HG03196 (cell line): ENCODE data around the gene CLSTN1.

Source experiments
- ATAC-seq: cut with Tn5 transposase; IDR thresholded peaks from one replicate; pipeline ENCODE4 v1.9.1; 2021; ENCODE audit not compliant: unreplicated experiment

Gene CLSTN1

GRCh38 chr1:9732123-9732971 lies 91.4 kb downstream of the CLSTN1 start:
- ATAC-seq = no peak

- no peak for ATAC-seq
Measured at GRCh38 chr1:9731561-9731960, 92.2 kb downstream of the CLSTN1 start.

- no peak for ATAC-seq
Measured at GRCh38 chr1:9731051-9731537, 92.7 kb downstream of the CLSTN1 start.

GRCh38 chr1:9730096-9730901 lies 93.5 kb downstream of the CLSTN1 start:
- ATAC-seq = no peak

GRCh38 chr1:9729523-9729922 lies 94.2 kb downstream of the CLSTN1 start:
- no peak for ATAC-seq

- ATAC-seq = no peak
Measured at GRCh38 chr1:9728451-9729295, 95.1 kb downstream of the CLSTN1 start.

- no peak for ATAC-seq
Measured at GRCh38 chr1:9726905-9727595, 96.7 kb downstream of the CLSTN1 start.

GRCh38 chr1:9726406-9726805 lies 97.4 kb downstream of the CLSTN1 start:
- ATAC-seq = no peak

GRCh38 chr1:9724706-9725476 lies 98.9 kb downstream of the CLSTN1 start:
- no peak for ATAC-seq

GRCh38 chr1:9723926-9724325 lies 99.8 kb downstream of the CLSTN1 start:
- ATAC-seq = no peak

GRCh38 chr1:9723068-9723805 lies 100.5 kb downstream of the CLSTN1 start:
- ATAC-seq = no peak

GRCh38 chr1:9722378-9722749 lies 101.4 kb downstream of the CLSTN1 start:
- no peak for ATAC-seq

GRCh38 chr1:9721606-9722377 lies 102.0 kb downstream of the CLSTN1 start:
- ATAC-seq = no peak

- ATAC-seq = no peak
Measured at GRCh38 chr1:9720785-9721605, 102.8 kb downstream of the CLSTN1 start.

- ATAC-seq = no peak
Measured at GRCh38 chr1:9719978-9720722, 103.6 kb downstream of the CLSTN1 start.

GRCh38 chr1:9718006-9718680 lies 105.6 kb downstream of the CLSTN1 start:
- no peak for ATAC-seq
